Epithelial cell of prostate (primary cell): ENCODE results near the gene PPP1R1B.

Source experiments
- DNase-seq: peaks from one replicate; pipeline ENCODE4 v3.0.0-alpha.2; 2011; ENCODE audit warnings: low read depth, low spot score
- H3K27ac ChIP-seq: fragments of 450-650 bp; 2 replicates; pipeline ENCODE4 v1.5.1; 2017; ENCODE audit warnings: mild to moderate bottlenecking

The PPP1R1B gene

DNA sequence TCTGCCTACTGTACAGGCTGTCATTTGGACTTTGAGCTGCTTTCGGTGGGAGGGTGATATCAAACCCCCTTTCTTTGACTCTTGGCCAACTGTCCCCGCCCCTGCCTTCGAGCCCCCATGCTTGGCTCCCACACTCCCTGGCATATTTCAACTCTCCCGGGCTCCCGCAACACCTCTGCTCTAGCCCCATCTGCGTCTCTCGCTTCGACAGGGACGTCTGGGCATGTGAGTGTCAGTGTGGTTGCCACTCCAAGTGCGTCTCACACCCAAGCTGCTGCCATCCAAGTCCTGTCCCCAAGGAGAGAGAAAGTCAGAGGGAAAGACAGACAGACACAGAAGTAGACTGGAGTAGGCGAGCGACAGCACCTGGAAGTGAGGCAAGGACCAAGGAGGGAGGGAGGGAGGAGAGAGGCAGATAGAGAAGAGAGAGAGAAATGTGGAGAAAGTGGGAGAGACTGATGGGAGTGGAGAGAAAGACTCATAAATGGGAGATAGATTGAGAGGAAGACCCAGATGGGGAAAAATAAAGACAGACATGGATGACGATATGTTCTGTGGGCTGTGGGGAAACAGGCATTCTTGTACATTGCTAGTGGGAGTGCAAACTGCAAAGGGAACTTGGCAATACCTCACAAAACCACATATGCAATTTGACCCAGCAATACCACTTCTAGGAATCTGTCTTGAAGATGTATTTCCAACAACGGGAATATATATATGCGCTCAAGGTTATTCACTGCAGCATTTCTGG, 22.0 kb downstream of the PPP1R1B start:
- no peak overlapping the region for H3K27ac ChIP-seq
- DNase-seq = no peak

DNA sequence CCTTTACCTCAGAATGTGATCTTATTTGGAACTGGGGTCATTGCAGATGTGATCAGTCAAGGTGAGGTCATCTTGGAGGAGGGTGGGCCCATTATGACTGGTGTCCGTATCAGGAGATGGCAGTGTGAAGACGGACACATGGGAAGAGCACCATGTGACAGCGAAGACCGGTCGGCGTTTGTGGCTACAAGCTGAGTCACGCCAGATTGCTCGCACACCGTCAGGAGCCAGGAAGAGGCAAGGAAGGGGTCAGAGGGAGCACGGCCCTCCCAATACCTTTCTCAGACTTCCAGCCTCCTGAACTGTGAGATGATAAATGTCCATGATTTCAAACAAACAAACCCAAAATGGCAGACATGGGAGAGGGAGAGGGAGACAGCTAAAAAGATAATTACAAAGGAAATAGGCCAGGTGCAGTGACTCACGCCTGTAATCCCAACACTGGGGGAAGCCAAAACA, 23.4 kb downstream of the PPP1R1B start:
- H3K27ac ChIP-seq = no peak overlapping the region
- no peak for DNase-seq

DNA sequence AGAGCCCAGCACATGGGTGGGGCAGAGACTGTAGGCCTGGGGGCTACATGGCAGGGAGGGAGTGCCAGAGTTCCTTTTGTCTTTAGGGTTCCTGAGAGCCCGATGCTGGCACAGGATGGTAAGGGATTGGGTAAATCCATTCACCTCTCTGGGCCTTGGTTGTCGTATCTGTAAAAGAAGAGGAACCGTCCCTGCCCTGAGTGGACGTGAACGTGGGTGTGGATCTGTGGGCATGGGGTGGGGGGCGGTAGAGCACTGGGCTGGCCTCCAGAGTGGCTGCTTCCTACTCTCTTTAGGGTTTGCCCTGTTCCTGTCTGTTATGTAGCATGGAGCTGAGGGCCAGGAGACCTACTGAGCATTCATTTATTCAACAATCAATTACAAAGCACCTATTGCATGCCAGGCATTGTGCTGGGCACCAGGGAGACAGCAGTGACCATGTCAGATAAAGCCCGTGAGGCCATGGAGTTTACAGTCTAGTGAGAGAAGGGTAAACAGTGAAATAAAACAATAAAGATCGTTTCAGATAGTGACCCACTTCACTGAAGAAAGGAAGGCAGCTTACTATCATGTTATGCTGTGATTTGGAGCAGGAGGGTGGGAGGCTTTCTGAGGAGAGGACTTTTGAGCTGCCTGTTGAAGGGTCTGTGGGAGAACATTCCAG, 25.3 kb downstream of the PPP1R1B start:
- no peak overlapping the region for H3K27ac ChIP-seq
- DNase-seq = no peak

DNA sequence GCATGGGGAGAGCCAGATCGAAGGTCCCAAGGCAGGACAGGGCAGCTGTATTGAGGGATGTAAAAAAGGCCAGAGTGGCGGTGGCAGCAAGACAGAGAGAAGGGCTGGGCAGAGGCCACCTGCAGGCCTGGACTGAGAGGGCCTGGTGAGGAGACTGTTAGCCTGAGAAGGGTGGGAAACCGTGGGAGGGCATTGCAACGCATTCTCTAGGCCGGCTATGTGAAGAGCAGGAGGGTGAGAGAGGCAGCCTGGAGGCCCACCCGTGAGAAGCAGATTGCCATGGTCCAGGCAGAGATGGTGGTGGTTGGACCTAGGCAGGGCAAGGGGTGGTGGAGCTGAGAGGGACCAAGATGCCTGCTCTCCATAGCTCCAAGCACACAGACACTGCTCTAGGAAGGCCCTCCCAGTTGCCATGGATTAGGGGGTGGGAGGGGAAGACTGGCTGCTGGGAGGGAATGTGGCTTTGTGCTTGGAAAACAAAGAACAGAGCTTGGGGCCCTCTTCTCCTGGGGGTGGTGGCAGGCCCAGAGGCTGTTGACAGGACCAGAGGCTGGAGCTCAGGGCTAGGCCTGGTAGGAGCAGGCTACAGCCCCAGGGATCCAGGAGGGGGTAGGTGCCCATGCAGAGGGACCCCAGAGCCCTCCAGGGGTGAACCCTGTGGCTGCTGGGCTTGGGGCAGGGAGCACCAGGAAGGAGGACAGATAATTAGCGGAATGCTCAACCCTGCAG, 26.0 kb downstream of the PPP1R1B start:
- no peak overlapping the region for H3K27ac ChIP-seq
- DNase-seq = no peak

DNA sequence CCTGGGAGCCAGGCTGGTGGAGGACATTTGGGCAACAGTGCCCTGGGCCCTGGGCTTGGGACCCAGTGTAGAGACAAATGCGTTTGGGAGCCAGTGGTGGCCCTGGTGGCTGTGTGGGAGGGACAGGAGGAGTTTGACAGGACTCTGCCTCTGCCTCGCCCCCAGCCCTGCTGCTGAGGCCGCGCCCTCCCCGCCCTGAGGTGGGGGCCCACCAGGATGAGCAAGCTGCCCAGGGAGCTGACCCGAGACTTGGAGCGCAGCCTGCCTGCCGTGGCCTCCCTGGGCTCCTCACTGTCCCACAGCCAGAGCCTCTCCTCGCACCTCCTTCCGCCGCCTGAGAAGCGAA, 26.5 kb downstream of the PPP1R1B start:
- H3K27ac ChIP-seq = no peak overlapping the region
- DNase-seq = no peak

DNA sequence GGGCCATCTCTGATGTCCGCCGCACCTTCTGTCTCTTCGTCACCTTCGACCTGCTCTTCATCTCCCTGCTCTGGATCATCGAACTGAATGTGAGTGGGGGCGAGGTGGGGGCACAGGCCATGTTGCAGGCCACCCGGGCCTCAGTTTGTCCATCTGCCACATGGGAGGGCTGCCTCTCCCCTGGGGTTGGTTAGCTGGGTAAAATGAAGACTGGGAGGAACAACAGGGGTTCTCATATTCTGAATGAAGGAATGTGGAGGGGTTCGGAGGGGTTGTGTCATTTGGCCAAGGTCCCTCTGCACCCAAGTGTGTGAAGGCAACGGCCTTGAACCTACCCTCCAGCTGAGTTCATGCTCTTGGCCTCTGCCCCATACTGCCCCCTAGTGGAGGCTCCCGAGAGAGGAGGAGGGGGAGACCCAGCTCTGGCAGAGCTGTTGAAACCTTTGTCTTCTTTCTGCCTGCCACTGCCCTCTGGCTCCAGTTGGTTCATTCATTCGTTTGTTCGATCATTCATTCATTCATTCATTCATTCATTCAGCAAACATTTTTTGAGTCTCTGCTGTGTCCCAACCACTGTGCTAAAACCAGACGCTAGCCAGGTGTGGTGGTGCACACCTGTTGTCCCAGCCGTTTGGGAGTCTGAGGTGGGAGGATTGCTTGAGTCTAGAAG, 27.0 kb downstream of the PPP1R1B start:
- no peak for DNase-seq
- H3K27ac ChIP-seq = no peak overlapping the region

DNA sequence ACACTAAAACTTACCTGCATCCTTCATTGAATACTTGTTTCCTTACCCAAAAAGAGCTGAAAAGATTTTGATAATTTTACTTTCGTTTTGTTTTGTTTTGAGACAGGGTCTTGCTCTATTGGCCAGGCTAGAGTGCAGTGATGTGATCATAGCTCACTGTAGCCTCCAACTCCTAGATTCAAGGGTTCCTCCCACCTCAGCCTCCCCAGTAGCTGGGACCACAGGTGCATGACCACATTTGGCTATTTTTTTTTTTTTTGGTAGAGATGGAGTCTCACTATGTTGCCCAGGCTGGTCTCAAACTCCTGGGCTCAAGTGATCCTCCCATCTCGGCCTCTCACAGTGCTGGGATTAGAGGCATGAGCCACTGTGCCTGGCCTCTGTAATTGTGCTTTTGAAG, 28.4 kb downstream of the PPP1R1B start:
- no peak for DNase-seq
- no peak overlapping the region for H3K27ac ChIP-seq

DNA sequence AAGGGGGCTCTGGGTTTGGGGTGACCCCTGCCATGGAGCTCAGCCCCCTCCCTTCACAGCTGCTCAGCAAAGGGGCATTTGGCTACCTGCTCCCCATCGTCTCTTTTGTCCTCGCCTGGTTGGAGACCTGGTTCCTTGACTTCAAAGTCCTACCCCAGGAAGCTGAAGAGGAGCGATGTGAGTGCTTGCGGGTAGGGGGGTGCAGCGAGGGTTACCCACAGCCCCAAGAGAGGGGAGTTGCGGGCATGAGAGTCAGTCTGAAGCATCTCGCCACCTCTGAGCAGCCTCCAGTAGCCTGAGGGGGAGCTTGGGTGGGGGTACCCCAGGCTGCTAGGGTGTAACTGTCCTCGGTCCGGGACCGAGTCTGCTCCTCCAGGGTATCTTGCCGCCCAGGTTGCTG, 31.6 kb downstream of the PPP1R1B start:
- no peak for DNase-seq
- H3K27ac ChIP-seq = no peak overlapping the region

DNA sequence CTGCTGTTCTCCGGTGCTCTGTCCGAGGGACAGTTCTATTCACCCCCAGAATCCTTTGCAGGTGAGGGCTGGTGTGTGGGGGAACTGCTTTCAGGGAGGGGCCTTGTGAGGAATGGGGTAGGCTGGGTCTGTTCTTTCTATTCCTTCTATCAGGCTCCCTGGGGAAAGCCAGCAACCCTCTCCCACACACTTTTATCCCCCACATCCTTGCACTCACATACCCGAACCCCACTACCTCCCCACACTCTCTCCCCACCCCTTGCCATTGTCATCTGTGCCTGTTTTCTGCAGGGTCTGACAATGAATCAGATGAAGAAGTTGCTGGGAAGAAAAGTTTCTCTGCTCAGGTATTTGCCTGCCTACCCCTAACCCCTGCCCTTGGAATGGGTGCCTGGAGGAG, 32.0 kb downstream of the PPP1R1B start:
- H3K27ac ChIP-seq = no peak overlapping the region
- DNase-seq = no peak

DNA sequence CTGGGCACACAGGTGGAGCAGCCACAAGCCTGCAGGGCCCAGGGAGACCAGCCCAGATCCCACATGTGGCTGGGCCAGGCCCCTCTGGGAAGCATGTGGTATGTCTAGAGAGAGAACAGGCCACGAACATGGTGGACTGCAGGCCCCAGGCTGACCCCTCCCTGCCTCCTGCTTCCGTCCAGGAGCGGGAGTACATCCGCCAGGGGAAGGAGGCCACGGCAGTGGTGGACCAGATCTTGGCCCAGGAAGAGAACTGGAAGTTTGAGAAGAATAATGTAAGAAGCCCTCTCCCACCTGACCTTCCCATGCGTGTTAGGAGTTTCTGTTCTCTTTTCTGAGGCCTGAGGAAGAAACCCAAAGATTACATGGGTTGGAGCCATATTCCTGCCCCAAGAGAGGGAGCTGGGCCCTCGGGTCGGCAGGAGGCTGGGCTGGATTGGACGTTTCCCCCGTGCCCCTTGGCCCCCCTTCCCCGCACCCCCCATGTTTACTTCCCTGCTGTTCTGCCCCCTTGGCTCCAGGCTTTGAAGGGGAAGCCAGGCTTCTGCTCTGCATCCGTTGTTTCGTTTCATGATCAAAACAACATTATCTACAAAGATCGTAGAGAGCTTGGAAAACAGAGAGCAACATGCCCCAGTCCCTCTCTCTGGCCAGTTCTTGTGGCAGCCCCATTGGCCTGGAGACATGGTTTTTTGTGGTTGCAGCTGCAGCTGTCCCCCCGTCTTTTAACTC, 32.7 kb downstream of the PPP1R1B start:
- no peak overlapping the region for H3K27ac ChIP-seq
- no peak for DNase-seq

DNA sequence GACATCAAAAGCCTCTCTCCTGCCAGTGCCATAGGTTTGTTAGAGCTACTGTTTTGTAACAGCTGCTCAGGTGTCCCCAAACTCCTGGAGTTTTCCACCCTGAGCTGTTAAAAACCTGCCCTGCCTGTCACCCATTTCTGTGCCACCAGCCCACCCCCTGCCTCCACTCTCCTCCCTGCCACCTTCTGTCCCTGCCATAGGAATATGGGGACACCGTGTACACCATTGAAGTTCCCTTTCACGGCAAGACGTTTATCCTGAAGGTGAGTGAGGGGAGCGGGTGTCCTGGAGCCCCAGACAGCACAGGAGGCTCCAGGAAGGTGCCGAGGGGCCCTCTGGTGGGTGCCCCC, 33.2 kb downstream of the PPP1R1B start:
- no peak overlapping the region for H3K27ac ChIP-seq
- DNase-seq = no peak

DNA sequence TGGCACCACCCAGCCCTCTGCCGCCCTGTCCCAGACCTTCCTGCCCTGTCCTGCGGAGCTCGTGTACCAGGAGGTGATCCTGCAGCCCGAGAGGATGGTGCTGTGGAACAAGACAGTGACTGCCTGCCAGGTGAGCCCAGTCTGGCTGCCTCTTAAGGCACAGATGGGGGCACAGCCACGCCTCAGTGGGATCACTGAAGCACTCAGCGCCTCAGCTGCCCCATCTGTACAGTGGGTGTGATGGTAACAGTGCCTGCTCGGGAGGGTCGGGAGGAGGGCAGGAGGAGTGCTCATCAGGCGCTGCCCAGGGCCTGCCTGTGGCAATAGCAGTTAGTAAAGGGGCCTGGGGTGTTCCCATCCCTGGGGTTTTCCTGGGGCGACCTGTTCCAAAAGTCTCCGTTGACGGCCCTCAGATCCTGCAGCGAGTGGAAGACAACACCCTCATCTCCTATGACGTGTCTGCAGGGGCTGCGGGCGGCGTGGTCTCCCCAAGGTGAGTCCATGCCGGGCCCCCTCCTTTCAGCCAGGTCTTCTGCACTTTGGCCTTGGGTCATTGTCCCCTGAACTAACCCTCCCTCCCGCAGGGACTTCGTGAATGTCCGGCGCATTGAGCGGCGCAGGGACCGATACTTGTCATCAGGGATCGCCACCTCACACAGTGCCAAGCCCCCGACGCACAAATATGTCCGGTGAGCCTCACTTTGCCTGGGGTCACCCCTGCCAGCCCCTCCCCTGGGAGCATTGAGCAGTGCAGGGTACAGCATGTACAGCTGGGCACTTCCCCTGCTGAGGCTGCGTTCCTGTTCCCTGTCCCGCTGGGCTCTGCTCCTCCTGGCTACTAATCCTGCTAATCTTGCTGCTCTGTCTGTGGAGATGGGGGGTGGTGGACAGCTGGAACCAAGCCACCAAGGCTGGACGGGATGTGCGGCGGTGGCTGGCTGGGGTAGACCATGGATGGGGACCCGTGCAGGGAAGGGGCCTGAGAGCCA, 33.9 kb downstream of the PPP1R1B start:
- no peak overlapping the region for H3K27ac ChIP-seq
- no peak for DNase-seq

DNA sequence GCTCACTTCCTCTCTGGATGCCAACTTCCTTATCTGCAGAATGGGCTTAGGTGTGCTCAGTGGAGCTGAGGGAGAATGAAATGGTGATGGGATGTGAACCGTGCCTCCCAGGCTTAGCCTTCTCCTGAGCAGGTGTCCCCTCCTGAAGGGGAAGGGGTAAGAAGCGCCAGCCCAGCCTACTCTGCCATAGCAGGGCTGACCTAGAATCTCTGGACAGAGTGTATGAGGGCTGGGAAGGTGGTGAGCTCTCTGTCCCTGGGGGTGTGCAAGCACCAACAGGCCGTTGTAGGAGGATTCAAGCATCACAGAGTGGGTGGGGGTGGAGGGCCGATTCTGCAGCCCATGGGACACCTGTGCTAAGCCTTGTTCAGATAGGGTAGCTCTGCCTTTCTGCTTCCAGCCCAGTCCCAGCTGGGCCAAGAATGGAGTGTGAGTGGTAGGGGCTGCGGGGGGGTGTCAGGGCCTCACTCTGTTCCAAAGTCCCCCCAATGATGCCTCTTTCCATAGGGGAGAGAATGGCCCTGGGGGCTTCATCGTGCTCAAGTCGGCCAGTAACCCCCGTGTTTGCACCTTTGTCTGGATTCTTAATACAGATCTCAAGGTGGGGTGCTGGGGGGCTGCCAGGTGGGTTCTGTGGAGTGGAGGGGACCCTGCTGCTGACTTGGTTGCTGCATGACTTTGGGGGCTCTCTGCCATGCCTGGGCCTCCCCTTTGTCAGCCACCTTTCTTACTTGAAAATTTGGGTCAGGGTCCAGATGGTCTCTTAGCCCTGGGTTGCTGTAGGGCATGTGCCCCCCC, 35.2 kb downstream of the PPP1R1B start:
- H3K27ac ChIP-seq = no peak overlapping the region
- no peak for DNase-seq

DNA sequence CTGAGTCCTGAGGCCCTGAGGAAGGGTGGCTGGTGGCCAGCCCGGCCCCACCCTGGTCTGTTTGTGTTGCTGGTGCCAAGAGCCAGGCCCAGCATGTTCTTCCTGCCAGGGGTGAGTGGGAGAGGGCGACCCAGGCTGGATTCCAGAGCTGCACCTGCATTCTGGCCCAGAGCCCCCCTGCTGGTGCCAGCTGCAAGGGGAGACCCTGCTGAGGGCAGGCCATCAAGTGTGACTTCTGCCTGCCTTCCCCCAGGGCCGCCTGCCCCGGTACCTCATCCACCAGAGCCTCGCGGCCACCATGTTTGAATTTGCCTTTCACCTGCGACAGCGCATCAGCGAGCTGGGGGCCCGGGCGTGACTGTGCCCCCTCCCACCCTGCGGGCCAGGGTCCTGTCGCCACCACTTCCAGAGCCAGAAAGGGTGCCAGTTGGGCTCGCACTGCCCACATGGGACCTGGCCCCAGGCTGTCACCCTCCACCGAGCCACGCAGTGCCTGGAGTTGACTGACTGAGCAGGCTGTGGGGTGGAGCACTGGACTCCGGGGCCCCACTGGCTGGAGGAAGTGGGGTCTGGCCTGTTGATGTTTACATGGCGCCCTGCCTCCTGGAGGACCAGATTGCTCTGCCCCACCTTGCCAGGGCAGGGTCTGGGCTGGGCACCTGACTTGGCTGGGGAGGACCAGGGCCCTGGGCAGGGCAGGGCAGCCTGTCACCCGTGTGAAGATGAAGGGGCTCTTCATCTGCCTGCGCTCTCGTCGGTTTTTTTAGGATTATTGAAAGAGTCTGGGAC, 36.0 kb downstream of the PPP1R1B start:
- DNase-seq = no peak
- no peak overlapping the region for H3K27ac ChIP-seq

DNA sequence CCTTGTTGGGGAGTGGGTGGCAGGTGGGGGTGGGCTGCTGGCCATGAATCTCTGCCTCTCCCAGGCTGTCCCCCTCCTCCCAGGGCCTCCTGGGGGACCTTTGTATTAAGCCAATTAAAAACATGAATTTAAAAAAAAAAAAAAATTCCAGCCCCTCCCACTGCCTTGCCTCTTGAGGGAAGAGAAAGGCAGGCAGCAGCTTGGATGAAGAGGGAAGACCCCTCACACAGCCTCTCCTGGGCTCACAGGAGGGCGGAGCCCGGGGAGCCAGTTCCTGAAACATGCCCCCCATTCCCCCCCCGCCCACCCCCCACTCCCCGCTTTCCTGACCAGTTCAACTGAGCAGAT, 36.6 kb downstream of the PPP1R1B start:
- no peak for DNase-seq
- H3K27ac ChIP-seq = no peak overlapping the region

DNA sequence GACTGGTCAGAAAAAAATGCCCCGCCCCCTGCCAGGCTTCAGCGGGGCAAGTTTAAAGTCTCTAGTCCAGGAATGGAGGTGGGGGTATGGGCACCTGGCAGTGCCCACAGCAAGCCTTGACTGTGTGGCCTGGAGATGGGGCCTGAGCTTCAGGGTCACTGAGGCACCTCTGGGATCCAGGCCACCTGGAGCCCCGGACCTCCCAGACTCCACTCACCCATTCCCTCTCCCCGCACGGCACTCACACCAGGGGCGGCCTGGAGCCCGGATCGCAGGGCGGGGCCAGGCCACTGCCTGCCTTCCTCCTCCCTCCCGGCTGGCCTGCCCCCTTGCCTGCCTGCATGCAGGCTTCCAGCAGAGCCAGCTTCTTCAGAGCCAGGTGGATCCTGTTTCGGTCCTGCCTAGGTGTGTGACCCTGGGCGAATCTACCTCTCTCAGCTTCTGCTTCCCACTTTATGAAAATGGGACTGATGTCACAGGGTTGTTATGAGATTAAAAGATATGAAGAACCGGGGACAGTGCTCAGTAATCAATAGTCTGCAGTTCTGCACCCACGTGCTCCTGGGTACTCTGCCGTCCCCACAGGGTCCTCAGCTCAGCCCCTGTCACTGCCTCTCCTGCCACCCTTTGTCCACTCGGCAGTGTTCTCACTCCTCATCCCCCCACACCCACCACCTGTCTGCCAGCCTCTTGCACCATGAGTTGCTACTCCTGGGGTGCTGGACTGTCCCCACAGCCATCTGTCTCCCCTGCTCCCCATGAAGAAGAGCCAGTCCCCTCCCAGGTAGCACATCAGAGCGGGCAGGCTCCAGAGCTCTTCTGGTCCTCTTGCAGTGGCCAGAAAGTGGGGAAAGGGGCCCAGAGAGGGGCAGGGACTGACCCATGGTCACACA, 37.2 kb downstream of the PPP1R1B start:
- no peak overlapping the region for H3K27ac ChIP-seq
- DNase-seq = no peak
